ENCODE measurements around the gene PIGO.

PIGO gene

DNA sequence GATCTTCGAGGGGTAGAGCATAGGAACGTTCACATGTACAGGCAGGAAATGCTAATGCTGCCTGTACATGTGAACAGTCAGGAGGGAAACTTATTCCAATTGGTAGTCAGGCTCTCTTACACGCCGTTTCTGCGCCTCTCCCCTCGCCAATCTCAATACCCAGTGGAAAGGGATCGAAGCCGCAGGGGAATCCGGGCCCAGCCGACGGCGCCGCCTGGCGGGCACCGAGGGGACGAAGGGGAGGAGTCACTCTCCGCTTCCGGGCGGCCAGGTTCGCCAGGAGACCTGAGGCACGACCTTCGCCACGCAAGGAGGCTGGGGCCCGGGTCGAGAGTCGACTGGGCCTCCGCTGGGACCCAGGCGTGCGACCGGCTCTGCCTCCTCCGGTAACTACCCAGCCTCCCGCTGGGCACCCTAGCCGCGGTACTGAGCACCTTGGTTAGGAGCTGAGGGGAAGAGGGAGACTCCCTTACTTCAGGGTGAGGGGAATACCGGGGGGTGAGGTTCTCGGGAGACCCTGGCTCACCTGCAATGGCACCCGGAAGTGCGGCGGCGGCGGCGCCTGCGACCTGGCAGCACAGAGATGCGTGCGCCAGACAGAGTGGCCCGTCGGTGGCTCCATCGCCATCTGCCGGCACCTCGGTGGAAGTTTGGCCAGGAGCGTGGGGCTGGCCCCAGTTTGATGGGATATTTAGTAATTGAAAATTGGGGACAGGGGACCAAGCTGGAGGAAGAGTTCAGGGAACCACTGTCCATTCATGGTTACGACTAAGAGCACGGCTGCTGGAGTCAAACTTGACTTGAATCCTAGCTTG is at the start of gene PIGO:
Gene PIGO (minus strand): TSS at position 557 of the 815 bp plus-strand sequence. CDS start 1,026 bp downstream, outside the sequence.
- ATAC-seq = peak; percentile 90 to 93

DNA sequence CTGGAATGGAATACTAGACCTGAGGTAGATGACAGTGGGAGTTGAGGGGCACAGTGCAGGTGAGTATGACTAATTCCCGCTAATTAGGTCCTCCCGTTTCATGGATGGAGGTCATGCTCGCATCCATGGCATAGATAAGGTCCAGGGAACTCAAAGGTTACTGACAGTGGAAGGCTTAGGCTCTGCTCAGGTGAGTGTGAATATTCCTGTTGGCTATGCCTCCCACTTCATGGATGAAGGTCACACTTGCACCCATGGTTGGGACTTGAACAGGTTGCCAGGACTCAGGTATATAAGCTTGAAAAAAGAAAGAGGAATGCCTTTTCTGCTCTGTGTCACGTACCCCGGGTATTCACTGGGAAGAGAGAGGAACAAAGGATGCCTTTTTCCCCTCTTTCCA is 45.6 kb upstream of the PIGO start:
- no peak for ATAC-seq

GRCh38 chr9:35140093-35140492 is 43.7 kb upstream of the PIGO start:
- no peak for ATAC-seq

DNA sequence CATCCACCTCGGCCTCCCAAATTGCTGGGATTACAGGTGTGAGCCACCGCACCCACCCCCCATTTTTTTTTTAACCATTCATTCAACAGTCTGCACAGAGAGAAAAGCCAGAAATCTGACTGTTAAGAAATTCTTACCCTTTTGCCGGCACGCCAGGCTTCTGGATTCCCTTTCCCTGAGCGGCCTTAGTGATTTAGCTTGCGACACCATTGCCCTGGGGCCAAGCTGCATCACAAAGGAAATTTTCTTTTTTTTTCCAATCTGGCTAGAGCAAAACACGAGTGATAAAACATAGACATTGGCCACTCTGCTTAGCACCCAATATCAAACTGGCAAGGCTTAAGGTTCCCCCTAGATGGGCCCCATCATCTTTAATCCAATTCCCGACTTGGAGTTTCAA is 40.5 kb upstream of the PIGO start:
- ATAC-seq = no peak

- ATAC-seq = no peak
These were observed 39.6 kb upstream of the PIGO start for GRCh38 chr9:35135988-35136387.

- ATAC-seq = no peak
These were observed 38.5 kb upstream of the PIGO start for GRCh38 chr9:35134920-35135319.

GRCh38 chr9:35116898-35117551 is 20.6 kb upstream of the PIGO start:
- peak; percentile 69 to 72 for ATAC-seq

GRCh38 chr9:35116539-35116897 is 20.1 kb upstream of the PIGO start:
- no peak for ATAC-seq

DNA sequence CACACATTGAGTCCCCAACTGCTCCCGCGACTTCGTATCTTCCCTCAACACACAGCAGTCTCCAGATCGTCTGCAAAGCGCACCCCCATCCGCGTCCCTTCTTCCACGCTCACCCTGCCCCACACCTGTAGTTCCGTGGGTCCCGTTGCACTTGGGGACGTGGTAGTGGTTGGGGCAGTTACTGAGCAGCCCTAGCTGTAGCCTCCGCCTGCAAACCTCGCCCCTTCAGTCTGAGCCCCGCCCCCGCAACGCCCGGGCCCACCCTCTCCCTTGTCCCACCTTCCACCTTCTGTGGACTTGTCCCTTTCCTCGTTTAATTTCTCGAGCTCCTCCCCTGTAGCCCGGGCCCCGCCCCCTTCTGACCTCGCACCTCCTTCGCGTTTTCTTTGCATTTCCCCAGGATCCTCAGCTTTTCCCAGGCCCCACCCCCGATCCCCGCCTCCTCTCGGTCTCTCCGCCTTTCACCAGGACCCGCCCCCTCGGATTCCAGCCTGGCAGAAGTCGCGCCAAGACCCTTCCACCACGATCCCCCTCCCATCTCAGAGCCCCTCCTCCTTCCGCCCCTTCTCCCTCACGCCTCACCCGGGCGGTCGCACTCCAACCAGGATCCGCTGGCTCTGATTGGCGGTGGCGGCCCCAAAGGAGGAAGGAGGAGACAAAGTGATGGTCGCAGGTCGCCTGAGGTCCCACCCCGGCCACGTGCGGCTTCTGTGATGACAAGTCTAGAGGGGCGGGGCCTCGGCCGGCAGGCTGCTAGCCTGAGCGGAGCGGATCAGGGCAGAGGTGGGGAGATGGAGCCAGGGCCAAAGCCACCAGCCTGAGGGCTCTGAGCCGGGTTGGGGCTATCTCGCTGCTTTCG is 19.5 kb upstream of the PIGO start, which contains the start of gene ATOSB:
Gene ATOSB (minus strand): TSS at position 183 of the 859 bp plus-strand sequence. CDS start 7,588 bp downstream, outside the sequence.
- ATAC-seq = peak; percentile 70 to 77

DNA sequence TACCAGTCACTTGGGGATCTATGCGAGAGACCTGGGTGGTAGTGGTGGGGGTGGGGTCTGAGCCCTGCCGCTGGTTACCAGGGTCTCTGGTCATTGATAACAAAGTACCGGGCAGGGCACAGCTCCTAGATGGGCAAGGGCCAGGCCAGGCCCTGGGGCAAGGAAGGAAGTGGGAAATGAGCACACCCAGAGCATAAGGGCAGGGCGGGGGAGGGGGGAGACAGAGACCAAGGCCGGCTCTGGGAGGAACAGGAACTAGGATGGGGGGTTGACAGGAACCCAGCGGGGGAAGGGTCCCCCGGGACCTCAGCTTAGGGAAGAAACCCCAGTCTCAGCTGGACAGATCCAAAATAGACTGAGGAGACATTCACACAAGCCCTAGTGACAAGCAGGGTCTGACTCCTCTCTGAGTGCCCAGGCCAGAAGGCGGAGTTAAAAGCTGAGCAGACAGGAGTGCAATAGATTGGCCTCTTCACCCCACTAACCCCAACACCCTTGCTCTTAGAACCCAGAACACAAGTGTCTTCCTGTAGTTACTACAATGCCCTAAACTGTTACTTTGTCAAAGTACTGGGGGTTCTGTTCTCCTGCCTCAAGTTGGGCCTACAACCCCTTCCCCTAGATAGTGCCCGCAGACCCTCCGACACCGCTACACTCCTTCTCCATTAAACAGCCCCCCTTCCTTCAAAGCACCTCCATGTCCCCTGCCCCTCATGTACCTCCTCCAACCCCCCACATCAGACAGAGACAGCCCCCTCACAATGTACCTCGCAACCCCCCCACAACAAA is 18.6 kb upstream of the PIGO start:
- no peak for ATAC-seq

DNA sequence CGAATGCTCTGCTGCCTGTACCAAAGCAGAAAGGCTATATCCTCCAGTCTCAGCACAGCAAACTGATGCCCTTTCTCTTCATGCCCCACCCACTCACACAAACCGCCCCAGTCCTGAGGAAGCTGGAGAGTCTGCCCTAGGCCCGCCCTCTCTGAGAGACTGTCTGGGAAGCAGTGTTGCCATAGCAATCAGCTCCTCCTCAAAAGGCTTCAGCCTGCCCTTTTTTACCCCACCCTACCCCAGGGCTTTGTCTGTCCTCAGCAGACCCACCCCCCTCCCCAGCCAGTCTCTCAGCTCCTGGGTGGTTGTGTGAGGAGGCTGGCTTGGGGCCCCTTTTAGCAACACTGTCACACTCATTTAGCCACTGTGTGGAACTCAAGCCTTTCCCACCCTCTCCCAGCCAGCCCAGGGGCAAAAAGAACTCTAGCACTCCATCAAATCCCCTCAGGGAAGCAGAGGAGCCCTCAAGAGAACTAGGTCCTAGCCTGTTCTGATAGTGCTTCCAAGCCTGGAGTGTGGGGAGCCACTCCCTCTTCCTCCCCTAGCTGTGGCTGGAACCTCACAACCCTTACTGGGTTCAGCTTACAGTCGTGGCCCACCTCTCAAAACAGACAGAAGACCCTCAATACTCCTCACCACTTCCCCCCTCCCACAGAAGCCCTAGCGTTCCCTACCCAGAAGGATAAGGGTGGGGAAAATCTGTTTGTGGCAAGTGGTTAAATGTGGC is 17.9 kb upstream of the PIGO start:
- ATAC-seq = no peak

GRCh38 chr9:35112257-35113020 is 16.0 kb upstream of the PIGO start:
- no peak for ATAC-seq

DNA sequence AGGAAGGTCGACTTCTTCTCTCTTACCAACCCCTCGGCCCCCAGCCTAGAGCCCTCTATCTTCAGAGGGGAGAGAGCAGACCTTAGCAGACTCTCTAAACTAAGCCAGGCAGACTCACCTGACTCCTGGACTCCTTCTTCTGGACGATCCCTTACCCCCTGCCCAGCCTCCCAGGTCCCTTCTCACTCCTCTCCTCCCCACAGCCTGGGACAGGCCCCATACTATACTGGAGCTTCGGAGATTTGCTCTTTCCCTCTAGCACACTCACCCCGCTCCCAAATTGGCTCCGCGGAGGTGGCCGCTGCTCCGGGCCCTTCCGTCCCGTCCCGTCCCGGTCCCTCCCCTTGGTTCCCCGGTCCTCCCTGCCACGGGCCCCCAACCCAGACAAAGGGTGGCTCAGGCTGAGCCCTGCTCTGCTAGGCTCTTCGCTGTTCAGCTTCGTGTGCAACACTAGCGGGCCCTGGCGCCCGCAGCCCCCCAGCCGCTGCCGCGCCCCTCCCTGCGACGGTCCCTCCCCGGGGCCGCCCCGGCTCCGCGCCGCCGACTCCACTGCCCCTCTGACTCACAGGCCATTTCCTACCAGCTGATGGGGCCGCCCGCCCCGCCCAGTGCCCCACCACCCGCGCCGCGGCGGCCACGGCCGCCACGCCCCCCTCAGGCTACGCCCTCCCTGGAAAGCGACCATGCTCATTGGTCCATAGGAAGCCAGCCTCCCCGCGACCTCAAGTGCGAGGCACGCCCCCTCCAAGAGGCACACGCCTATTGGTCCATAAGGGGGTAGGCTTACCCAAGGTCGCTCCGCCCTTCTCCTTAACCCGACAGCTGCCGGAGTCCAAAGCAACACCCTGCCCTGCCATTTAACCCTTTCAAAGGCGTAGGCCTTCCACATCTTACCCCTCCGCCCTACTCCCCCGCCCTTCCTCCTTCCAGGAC is 14.9 kb upstream of the PIGO start:
- ATAC-seq = peak; percentile 83

GRCh38 chr9:35110327-35110761 is 14.0 kb upstream of the PIGO start:
- ATAC-seq = no peak

DNA sequence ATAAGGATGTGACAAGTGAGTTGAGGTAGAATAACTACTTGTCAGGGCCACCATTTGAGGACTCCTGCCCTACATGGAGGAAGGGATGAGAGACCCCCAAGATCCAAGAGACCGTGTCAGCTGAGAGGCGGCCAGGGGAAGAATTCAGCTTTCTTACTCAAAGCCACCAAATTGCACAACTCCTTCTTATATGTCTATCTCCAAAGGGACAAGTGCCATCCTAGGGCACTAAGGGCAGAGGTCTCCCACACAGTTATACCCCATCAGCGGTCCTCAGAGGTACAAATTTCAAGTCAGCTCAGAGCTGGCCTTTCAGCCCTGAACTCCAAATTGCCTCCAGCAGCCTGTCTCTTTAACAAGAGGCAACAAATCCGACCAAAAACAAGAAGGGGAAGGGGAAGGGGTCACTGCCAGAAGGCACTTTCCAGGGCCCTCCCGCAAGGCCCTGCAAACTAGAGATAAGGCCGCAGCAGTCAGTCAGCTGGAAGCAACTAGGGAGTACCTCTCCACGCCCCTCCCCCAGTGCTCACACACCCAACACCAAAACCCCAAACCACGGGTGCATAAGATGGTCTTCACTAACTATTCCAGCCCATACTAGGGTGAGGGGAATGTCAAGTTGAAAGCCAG is 12.7 kb upstream of the PIGO start:
- no peak for ATAC-seq

- no peak for ATAC-seq
These were observed 12.1 kb upstream of the PIGO start for GRCh38 chr9:35108461-35108860.

DNA sequence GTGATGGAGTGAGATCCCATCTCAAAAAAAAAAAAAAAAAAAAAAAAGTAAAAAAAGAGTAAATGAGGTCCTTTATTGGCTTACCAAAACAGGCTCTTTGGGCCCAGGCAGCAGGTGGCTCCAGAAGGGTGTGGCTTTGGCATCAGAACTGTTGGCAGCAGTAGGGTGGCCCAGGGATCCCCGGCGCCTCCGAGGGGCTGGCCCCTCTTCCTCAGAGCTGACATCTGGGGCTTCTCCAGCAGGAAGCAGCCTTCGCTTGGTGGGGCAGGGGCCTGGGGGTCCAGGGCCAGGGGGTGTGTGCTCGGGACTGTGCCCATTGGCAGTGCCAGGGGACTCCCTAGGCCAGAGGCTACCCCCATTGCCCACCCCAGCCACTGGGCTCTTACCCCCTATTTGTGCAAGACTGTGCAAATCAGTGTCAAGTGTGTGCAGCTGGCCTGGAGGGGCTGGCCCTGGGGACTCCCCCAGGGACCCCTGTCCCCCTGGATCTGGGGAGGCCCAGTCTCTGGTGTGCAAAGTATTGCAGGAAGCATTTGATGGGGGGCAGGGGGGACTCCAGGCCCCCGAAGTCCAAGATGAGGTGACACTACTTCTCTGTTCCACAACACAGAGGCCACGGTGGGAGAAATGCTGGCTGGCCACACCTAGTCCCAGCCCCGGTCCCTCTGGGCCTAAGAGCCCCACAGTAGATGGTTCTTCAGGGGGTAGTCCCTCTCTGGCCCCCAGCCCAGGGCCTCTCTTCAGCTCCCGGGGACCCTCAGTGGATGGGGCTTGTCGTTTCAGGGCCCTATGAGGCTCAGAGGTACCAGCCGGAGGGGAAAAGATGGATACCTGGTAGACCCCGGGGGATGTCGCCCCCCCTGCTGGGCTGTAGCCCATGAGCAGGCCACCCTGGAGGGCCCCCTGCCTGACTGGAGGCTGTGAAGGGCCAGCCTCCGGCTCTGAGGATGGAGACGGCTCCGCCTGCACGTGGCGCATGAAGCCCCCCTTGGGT is 11.2 kb upstream of the PIGO start:
- ATAC-seq = no peak

DNA sequence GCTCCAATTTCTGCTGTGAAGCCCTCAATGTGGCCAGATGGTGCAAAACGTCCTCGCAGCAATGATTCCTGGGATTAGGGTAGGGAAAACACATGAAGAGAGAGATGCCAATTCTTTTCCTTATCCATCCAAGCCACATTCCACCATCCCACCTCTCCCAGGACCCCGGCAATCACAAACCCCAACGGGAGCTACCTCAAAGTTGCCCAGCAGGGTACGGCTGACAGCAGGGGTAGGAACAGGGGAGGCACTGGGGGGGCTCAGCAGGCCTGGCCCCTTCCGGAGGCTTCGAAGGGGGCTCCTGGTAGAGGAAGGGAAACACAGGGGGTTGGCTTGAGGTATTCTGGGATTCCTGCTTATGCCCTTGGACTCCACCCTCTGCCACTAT is 9.9 kb upstream of the PIGO start:
- no peak for ATAC-seq

All from activated CD4-positive, CD25-positive, alpha-beta regulatory T cell treated with anti-CD3 and anti-CD28 coated beads, Interleukin-2, amount 50 U/mL, for 24 hours (primary cell).